Testis (tissue), 3 donors: ENCODE data around the gene IRAK1. TPM values are rescaled to one million over a fixed set of nuclear protein-coding genes. Genes with fewer than 3 reads are reported as not detected.

Experiments
- microRNA counts, 2 donors: library from miRNA; unstranded; fragments of <30 nt; microRNA quantifications; one replicate each; lab custom pipeline; 2016
- microRNA-seq, 2 donors: library from miRNA; unstranded; fragments of <30 nt; microRNA quantifications; one replicate each; pipeline ENCODE4, GENCODE V29; 2016; ENCODE audit warnings: borderline number of aligned reads in 2 of 2, borderline replicate concordance in 1 of 2
- polyA plus RNA-seq: library from polyadenylated mRNA; stranded (reverse); fragments of 350-450 nt; fragmentation: Illumina TruSeq; extraction: RNeasy Lipid Tissue Mini Kit (QIAGEN cat#74804); gene quantifications from one replicate; pipeline ENCODE4 v1.2.3, GENCODE V29; 2014; ENCODE audit warnings: low read depth, low replicate concordance; ENCODE audit not compliant: insufficient read depth
- small RNA-seq, 2 donors: library from RNA; depleted of rRNA; stranded (forward); fragments of <200 nt; gene quantifications; one replicate each; pipeline ENCODE3, GENCODE V24; 2016
- total RNA-seq, 2 donors: library from RNA; depleted of rRNA; stranded (reverse); fragments of >200 nt; gene quantifications; one replicate each; pipeline ENCODE4 v1.2.3, GENCODE V29; 2016

Gene IRAK1
- total and polyA plus RNA-seq, 3 donors from 2014 or later = 48.6 to 90.8 (median 77.6) TPM

MicroRNAs encoded within 50 kb of the gene (microRNA counts, 767-probe panel; counts per million panel counts)
- 0 to 152 counts per million in 2 donors for microRNA hsa-miR-718 (lab: Ali Mortazavi, UCI)

Small RNAs within 50 kb of the gene (microRNA-seq; reads per million reads assigned to microRNA genes)
- gene MIR3202-1 = 0 reads per million in 2 donors
- 0 reads per million in 2 donors for gene MIR3202-2
- gene MIR718 = 0 reads per million in 2 donors

Small RNAs within 50 kb of the gene (small RNA-seq; reads per million reads assigned to genes)
- gene MIR3202-1 = 0 to 0.09 reads per million in 2 donors

Other genes with a start within 250 kb of the IRAK1 start
- 1 to 10 TPM in 1 of 2 donors, under 1 TPM in 1; 0.62 to 2.2 TPM for gene SRPK3, start 238.9 kb downstream of the IRAK1 start, total RNA-seq
- 1.3 TPM for gene SRPK3, start 238.9 kb downstream of the IRAK1 start, polyA plus RNA-seq
- 10 to 100 TPM; 74.9 to 83.1 TPM for gene IDH3G, start 225.5 kb downstream of the IRAK1 start, total RNA-seq
- gene IDH3G, start 225.5 kb downstream of the IRAK1 start, polyA plus RNA-seq = 52.4 TPM
- 100 to 1,000 TPM; 246 to 294 TPM for gene SSR4, start 225.2 kb downstream of the IRAK1 start, total RNA-seq
- 275 TPM for gene SSR4, start 225.2 kb downstream of the IRAK1 start, polyA plus RNA-seq
- 10 to 100 TPM; 13.5 to 17.2 TPM for gene PDZD4, start 189.4 kb downstream of the IRAK1 start, total RNA-seq
- 11.2 TPM for gene PDZD4, start 189.4 kb downstream of the IRAK1 start, polyA plus RNA-seq
- gene L1CAM, start 133.7 kb downstream of the IRAK1 start, total RNA-seq = 1 to 10 TPM; 1.7 to 4.5 TPM
- 2.5 TPM for gene L1CAM, start 133.7 kb downstream of the IRAK1 start, polyA plus RNA-seq
- 1 to 10 TPM in 1 of 2 donors, under 1 TPM in 1; 0.74 to 1.1 TPM for gene AVPR2, start 115.2 kb downstream of the IRAK1 start, total RNA-seq
- 1.3 TPM for gene AVPR2, start 115.2 kb downstream of the IRAK1 start, polyA plus RNA-seq
- 10 to 100 TPM; 34.6 to 41.3 TPM for gene ARHGAP4, start 93.6 kb downstream of the IRAK1 start, total RNA-seq
- gene ARHGAP4, start 93.6 kb downstream of the IRAK1 start, polyA plus RNA-seq = 25.6 TPM
- gene NAA10, start 84.9 kb downstream of the IRAK1 start, total RNA-seq = 10 to 100 TPM; 46.7 to 52.8 TPM
- gene NAA10, start 84.9 kb downstream of the IRAK1 start, polyA plus RNA-seq = 33.9 TPM
- 1 to 10 TPM; 2.8 to 3.4 TPM for gene RENBP, start 75.3 kb downstream of the IRAK1 start, total RNA-seq
- gene RENBP, start 75.3 kb downstream of the IRAK1 start, polyA plus RNA-seq = 4.8 TPM
- 100 to 1,000 TPM; 102 to 115 TPM for gene HCFC1, start 48.1 kb downstream of the IRAK1 start, total RNA-seq
- 32.3 TPM for gene HCFC1, start 48.1 kb downstream of the IRAK1 start, polyA plus RNA-seq
- gene TMEM187, start 47.1 kb downstream of the IRAK1 start, total RNA-seq = 10 to 100 TPM; 13.1 to 15.7 TPM
- gene TMEM187, start 47.1 kb downstream of the IRAK1 start, polyA plus RNA-seq = 6.1 TPM
- 10 to 100 TPM; 85.4 to 86.4 TPM for gene MECP2, start 77.8 kb upstream of the IRAK1 start, total RNA-seq
- gene MECP2, start 77.8 kb upstream of the IRAK1 start, polyA plus RNA-seq = 25.0 TPM
- gene OPN1LW, start 124.3 kb upstream of the IRAK1 start, total RNA-seq = under 1 TPM in 1 of 2 donors, not detected in 1; 0.31 TPM
- not detected for gene OPN1LW, start 124.3 kb upstream of the IRAK1 start, polyA plus RNA-seq
- gene OPN1MW, start 162.7 kb upstream of the IRAK1 start, total RNA-seq = not detected
- gene OPN1MW, start 162.7 kb upstream of the IRAK1 start, polyA plus RNA-seq = not detected
- not detected for gene OPN1MW2, start 199.9 kb upstream of the IRAK1 start, total RNA-seq
- gene OPN1MW2, start 199.9 kb upstream of the IRAK1 start, polyA plus RNA-seq = not detected
- not detected for gene OPN1MW3, start 237.7 kb upstream of the IRAK1 start, total RNA-seq
- gene OPN1MW3, start 237.7 kb upstream of the IRAK1 start, polyA plus RNA-seq = not detected